Measurements from ENCODE around the gene HIVEP1.

The HIVEP1 gene

DNA sequence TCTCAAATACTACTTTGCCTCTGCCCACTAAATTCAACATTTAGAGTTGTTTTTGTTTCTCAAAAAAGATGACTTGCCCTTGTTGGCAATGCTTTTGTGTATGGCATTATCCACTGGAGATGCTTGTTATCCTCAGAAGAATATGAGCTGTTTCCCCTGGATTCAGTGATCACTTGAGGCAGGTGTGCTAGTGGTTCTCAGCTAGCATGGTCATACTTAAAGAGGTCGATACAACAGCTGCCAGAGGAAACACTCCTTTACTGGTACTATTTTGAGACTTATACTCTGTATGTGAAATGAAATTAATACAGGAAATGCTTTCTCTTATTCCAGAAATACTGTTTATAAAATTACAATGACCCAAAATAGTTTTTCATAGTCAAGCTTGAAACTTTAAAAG lies 122.5 kb downstream of the HIVEP1 start:
- Histone ChIP-seq H3K27me3 (ENCODE audit: control insufficient read depth, insufficient read depth, low read length) (no peaks in the 10 kb centered on the region), H3K27ac (ENCODE audit: low read length) (no peak overlapping the region), H3K4me3 (ENCODE audit: low read length) (no peak overlapping the region), H3K9ac (ENCODE audit: low read length) (no peak overlapping the region), H3K9me3 (ENCODE audit: control insufficient read depth, low read depth, low read length) (no peaks in the 10 kb centered on the region), H3K4me1 (ENCODE audit: control insufficient read depth, low read depth, low read length) (no peaks in the 10 kb centered on the region), H3K36me3 (ENCODE audit: control insufficient read depth, low read depth, low read length) (peaks cover 12% of the 10 kb centered on the region)

- no peak overlapping the region for H3K4me3 ChIP-seq (ENCODE audit: low read length)
- no peaks in the 10 kb centered on the region for H3K27me3 ChIP-seq (ENCODE audit: control insufficient read depth, insufficient read depth, low read length)
- no peaks in the 10 kb centered on the region for H3K9me3 ChIP-seq (ENCODE audit: control insufficient read depth, low read depth, low read length)
- H3K36me3 ChIP-seq (ENCODE audit: control insufficient read depth, low read depth, low read length), result peaks cover 16% of the 10 kb centered on the region
- H3K27ac ChIP-seq (ENCODE audit: low read length), result no peak overlapping the region
- H3K9ac ChIP-seq (ENCODE audit: low read length), result no peak overlapping the region
- H3K4me1 ChIP-seq (ENCODE audit: control insufficient read depth, low read depth, low read length), result no peaks in the 10 kb centered on the region
Measured at GRCh38 chr6:12134991-12135390, 122.9 kb downstream of the HIVEP1 start.

DNA sequence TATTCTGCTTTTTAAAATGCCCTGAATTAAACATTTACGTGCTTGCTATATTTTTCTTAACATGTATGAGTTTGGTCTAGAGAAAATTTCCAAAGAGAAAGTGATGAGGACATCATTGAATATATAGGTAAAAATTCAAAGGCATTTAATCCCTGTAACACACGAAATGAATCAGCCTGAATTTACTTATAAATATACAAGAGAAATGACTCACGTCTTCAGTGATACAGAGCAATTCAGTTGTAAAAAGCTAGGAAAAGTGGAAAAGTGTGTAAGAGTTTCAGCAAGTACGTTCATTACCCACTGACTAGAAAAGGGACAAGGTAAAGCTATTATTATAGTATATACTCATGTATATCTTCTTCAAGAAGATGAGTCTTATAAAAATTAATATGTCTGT lies 124.8 kb downstream of the HIVEP1 start:
- Histone ChIP-seq H3K4me1 (ENCODE audit: control insufficient read depth, low read depth, low read length) (no peaks in the 10 kb centered on the region), H3K9me3 (ENCODE audit: control insufficient read depth, low read depth, low read length) (no peaks in the 10 kb centered on the region), H3K27me3 (ENCODE audit: control insufficient read depth, insufficient read depth, low read length) (no peaks in the 10 kb centered on the region), H3K9ac (ENCODE audit: low read length) (no peak overlapping the region), H3K27ac (ENCODE audit: low read length) (no peak overlapping the region), H3K36me3 (ENCODE audit: control insufficient read depth, low read depth, low read length) (peaks cover 22% of the 10 kb centered on the region), H3K4me3 (ENCODE audit: low read length) (no peak overlapping the region)

GRCh38 chr6:12137480-12137879 lies 125.4 kb downstream of the HIVEP1 start:
- no peaks in the 10 kb centered on the region for H3K9me3 ChIP-seq (ENCODE audit: control insufficient read depth, low read depth, low read length)
- no peak overlapping the region for H3K4me3 ChIP-seq (ENCODE audit: low read length)
- no peaks in the 10 kb centered on the region for H3K4me1 ChIP-seq (ENCODE audit: control insufficient read depth, low read depth, low read length)
- no peaks in the 10 kb centered on the region for H3K27me3 ChIP-seq (ENCODE audit: control insufficient read depth, insufficient read depth, low read length)
- H3K36me3 ChIP-seq (ENCODE audit: control insufficient read depth, low read depth, low read length), result peaks cover 22% of the 10 kb centered on the region
- H3K9ac ChIP-seq (ENCODE audit: low read length), result no peak overlapping the region
- no peak overlapping the region for H3K27ac ChIP-seq (ENCODE audit: low read length)

DNA sequence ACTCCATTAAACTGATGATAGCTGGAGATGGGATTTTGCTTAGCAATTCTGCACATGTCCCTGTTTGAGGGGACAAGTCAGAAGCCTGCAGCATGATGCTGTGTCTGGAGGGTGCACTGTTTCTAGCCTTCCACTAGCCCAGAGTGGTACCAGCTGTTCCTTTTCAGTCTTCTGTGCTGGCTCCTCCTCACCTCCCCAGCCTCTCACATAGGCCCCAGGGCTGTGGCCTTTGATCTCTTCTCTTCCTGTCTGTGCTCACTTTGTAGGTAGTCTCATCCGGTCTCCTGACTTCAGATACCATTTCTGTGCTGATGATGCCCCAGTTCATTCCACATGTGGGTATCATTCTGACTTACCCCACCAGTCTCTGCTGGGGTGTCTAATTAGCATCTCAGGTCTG lies 126.3 kb downstream of the HIVEP1 start:
- Histone ChIP-seq H3K4me1 (ENCODE audit: control insufficient read depth, low read depth, low read length) (no peaks in the 10 kb centered on the region), H3K36me3 (ENCODE audit: control insufficient read depth, low read depth, low read length) (peaks cover 22% of the 10 kb centered on the region), H3K27me3 (ENCODE audit: control insufficient read depth, insufficient read depth, low read length) (no peaks in the 10 kb centered on the region), H3K9me3 (ENCODE audit: control insufficient read depth, low read depth, low read length) (no peaks in the 10 kb centered on the region), H3K9ac (ENCODE audit: low read length) (no peak overlapping the region), H3K4me3 (ENCODE audit: low read length) (no peak overlapping the region), H3K27ac (ENCODE audit: low read length) (no peak overlapping the region)

GRCh38 chr6:12138936-12139335 lies 126.8 kb downstream of the HIVEP1 start:
- Histone ChIP-seq H3K4me1 (ENCODE audit: control insufficient read depth, low read depth, low read length) (no peaks in the 10 kb centered on the region), H3K9ac (ENCODE audit: low read length) (no peak overlapping the region), H3K27me3 (ENCODE audit: control insufficient read depth, insufficient read depth, low read length) (no peaks in the 10 kb centered on the region), H3K4me3 (ENCODE audit: low read length) (no peak overlapping the region), H3K27ac (ENCODE audit: low read length) (no peak overlapping the region), H3K9me3 (ENCODE audit: control insufficient read depth, low read depth, low read length) (no peaks in the 10 kb centered on the region), H3K36me3 (ENCODE audit: control insufficient read depth, low read depth, low read length) (peaks cover 22% of the 10 kb centered on the region)

- Histone ChIP-seq H3K9ac (ENCODE audit: low read length) (no peak overlapping the region), H3K27me3 (ENCODE audit: control insufficient read depth, insufficient read depth, low read length) (no peaks in the 10 kb centered on the region), H3K9me3 (ENCODE audit: control insufficient read depth, low read depth, low read length) (no peaks in the 10 kb centered on the region), H3K36me3 (ENCODE audit: control insufficient read depth, low read depth, low read length) (no peaks in the 10 kb centered on the region), H3K27ac (ENCODE audit: low read length) (no peak overlapping the region), H3K4me1 (ENCODE audit: control insufficient read depth, low read depth, low read length) (no peaks in the 10 kb centered on the region), H3K4me3 (ENCODE audit: low read length) (no peak overlapping the region)
Measured at GRCh38 chr6:12147557-12148316, 135.6 kb downstream of the HIVEP1 start.

DNA sequence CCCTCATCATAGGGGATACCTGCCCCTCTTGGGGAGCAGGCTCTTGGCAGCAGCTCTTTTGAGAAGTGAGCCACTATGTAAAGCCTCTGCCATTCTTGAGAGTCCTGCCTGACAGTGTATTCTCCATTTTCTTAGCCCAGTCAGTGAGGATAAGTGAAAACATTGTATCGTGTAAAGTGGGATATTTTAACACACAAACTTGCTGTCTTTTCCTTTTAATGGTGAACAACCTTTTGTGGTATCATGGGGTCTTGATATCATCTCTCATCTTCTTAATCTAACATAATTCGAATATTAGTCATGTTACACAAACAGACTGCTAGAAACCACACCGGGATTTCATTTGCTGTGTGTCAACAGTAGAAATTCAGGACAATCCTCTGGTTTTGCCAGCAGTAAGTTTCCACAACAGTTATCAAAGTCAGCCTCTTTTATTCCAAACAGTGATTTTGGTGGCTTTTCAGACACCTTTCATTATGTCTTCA lies 136.2 kb downstream of the HIVEP1 start:
- Histone ChIP-seq H3K9me3 (ENCODE audit: control insufficient read depth, low read depth, low read length) (no peaks in the 10 kb centered on the region), H3K4me1 (ENCODE audit: control insufficient read depth, low read depth, low read length) (no peaks in the 10 kb centered on the region), H3K4me3 (ENCODE audit: low read length) (no peak overlapping the region), H3K27ac (ENCODE audit: low read length) (no peak overlapping the region), H3K27me3 (ENCODE audit: control insufficient read depth, insufficient read depth, low read length) (no peaks in the 10 kb centered on the region), H3K36me3 (ENCODE audit: control insufficient read depth, low read depth, low read length) (no peaks in the 10 kb centered on the region), H3K9ac (ENCODE audit: low read length) (no peak overlapping the region)

DNA sequence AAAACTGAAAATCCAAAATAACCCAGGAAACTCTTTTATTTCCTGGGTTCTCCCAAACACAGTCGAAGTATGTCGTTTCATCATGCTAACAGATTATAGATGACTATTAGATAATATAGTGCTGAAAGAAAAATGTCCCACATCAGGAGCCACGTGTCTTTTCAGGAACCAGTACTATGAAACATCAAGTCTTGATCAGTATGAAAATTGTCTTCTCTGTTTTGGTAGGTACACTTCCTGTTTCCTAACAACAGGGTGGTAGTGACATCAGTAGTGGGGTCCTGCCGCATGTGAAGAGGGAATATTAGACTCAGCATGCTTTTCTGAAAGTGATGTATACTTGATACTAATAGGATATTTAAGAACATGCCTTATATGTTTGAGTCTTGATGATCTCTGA lies 136.7 kb downstream of the HIVEP1 start:
- no peak overlapping the region for H3K27ac ChIP-seq (ENCODE audit: low read length)
- H3K4me3 ChIP-seq (ENCODE audit: low read length), result no peak overlapping the region
- H3K9ac ChIP-seq (ENCODE audit: low read length), result no peak overlapping the region
- H3K9me3 ChIP-seq (ENCODE audit: control insufficient read depth, low read depth, low read length), result no peaks in the 10 kb centered on the region
- H3K4me1 ChIP-seq (ENCODE audit: control insufficient read depth, low read depth, low read length), result no peaks in the 10 kb centered on the region
- no peaks in the 10 kb centered on the region for H3K36me3 ChIP-seq (ENCODE audit: control insufficient read depth, low read depth, low read length)
- H3K27me3 ChIP-seq (ENCODE audit: control insufficient read depth, insufficient read depth, low read length), result no peaks in the 10 kb centered on the region

DNA sequence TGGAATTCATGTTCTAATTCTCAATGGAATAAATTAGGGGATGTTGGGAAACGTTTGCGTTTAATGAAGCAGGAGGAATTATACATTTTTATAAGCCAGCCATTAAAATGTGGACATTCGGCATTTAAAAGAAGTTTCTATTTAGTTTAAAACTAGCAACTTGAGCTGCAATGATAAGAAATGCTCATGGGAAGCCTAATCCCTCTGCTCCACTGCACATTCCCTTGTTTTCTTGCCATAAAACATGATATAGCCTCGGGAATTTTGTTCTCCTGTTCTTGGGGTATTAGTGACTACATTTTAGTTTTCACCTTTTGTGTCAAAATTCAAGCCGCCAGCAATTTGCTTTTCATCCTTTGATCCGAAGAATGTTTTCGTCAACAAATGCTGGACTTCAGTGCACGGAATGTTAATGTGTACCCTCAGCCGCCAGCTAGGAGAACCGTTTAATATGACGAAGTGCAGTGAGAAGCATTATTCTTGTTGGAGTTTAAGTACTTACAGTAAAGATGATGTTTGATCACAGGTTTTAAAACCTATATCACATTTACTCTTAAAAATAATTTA lies 137.9 kb downstream of the HIVEP1 start:
- Histone ChIP-seq H3K4me1 (ENCODE audit: control insufficient read depth, low read depth, low read length) (no peaks in the 10 kb centered on the region), H3K36me3 (ENCODE audit: control insufficient read depth, low read depth, low read length) (no peaks in the 10 kb centered on the region), H3K9me3 (ENCODE audit: control insufficient read depth, low read depth, low read length) (no peaks in the 10 kb centered on the region), H3K9ac (ENCODE audit: low read length) (no peak overlapping the region), H3K27me3 (ENCODE audit: control insufficient read depth, insufficient read depth, low read length) (no peaks in the 10 kb centered on the region), H3K27ac (ENCODE audit: low read length) (no peak overlapping the region), H3K4me3 (ENCODE audit: low read length) (no peak overlapping the region)

DNA sequence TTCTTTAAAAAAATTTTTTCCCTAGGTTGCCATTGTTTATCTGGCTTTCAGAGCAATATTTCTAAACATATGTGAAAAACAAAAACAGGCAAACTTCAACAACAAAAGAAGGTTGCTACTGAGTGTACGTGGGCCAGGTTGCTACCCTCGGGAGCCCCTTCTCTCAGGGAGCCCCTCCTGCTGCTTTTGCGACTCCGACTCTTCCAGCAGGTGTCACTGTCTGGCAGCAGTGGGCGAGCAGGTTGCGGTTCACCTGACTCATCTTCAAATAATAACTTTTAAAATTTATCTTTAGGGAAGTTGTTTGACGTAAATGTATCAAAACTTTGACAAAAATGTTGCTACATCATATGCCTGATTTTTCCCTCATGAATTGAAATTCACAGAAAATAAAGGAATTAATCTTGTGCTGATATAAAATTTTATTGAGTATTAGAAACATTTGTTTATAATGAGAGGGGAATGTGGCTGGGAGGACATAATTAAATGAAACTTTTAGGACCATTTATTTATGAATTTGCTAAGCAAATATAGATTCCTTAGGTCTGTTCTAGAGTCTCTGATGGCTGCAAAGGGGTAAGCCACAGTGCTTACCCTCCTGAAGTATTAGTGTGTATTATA lies 138.8 kb downstream of the HIVEP1 start:
- H3K4me3 ChIP-seq (ENCODE audit: low read length), result no peak overlapping the region
- no peak overlapping the region for H3K9ac ChIP-seq (ENCODE audit: low read length)
- no peaks in the 10 kb centered on the region for H3K9me3 ChIP-seq (ENCODE audit: control insufficient read depth, low read depth, low read length)

GRCh38 chr6:12151433-12151820 lies 139.3 kb downstream of the HIVEP1 start:
- Histone ChIP-seq H3K36me3 (ENCODE audit: control insufficient read depth, low read depth, low read length) (no peaks in the 10 kb centered on the region), H3K4me1 (ENCODE audit: control insufficient read depth, low read depth, low read length) (no peaks in the 10 kb centered on the region), H3K27me3 (ENCODE audit: control insufficient read depth, insufficient read depth, low read length) (no peaks in the 10 kb centered on the region), H3K9me3 (ENCODE audit: control insufficient read depth, low read depth, low read length) (no peaks in the 10 kb centered on the region), H3K27ac (ENCODE audit: low read length) (no peak overlapping the region), H3K4me3 (ENCODE audit: low read length) (no peak overlapping the region), H3K9ac (ENCODE audit: low read length) (no peak overlapping the region)

More for the DNA sequence above, 138.8 kb downstream of the HIVEP1 start:
- H3K4me1 ChIP-seq (ENCODE audit: control insufficient read depth, low read depth, low read length), result no peaks in the 10 kb centered on the region
- no peak overlapping the region for H3K27ac ChIP-seq (ENCODE audit: low read length)
- H3K36me3 ChIP-seq (ENCODE audit: control insufficient read depth, low read depth, low read length), result no peaks in the 10 kb centered on the region
- H3K27me3 ChIP-seq (ENCODE audit: control insufficient read depth, insufficient read depth, low read length), result no peaks in the 10 kb centered on the region
